HCT116 (cell line): ENCODE results near the gene TUBA4B. TPM values are rescaled to one million over a fixed set of nuclear protein-coding genes. Genes with fewer than 3 reads are reported as not detected.

Source experiments
- ATAC-seq: fragments of 200-7000 bp; cut with Tn5 transposase; 2 replicates; pipeline ENCODE4 v1.9.1; 2020; ENCODE audit warnings: mild to moderate bottlenecking, moderate library complexity
- BruUV-seq: library from RNA; stranded (reverse); fragments of 400-500 nt; replicated peaks from 2 replicates; lab custom pipeline; 2021; lab: Mats Ljungman, UMichigan
- CTCF ChIA-PET: fragments of 300-600 bp; sonication (Branson Sonifier 250); formaldehyde crosslinking; loops from one replicate; lab custom pipeline; 2021; ENCODE audit warnings: antibody characterized with exemption; lab: Charles Lee
- POLR2A ChIA-PET: fragments of 300-600, 350-600 bp; sonication (Branson Sonifier 250); formaldehyde crosslinking; loops from one replicate; lab custom pipeline; 2021; ENCODE audit warnings: antibody characterized with exemption; lab: Charles Lee
- RAD21 ChIA-PET, 2 experiments: fragments of 300-600 bp; sonication (Branson Sonifier 250); formaldehyde crosslinking; loops; one replicate each; lab custom pipeline; 2023; ENCODE audit warnings: low total read pairs in 2 of 2; ENCODE audit not compliant: uncharacterized antibody in 2 of 2, unreplicated experiment in 2 of 2, low non-redundant PET in 1 of 2; lab: Charles Lee
- DNase-seq: peaks from one replicate; pipeline ENCODE4 v3.0.0-alpha.2; 2010; ENCODE audit warnings: low read depth, low spot score
- H2AFZ ChIP-seq: fragments of 200-600 bp; shearing (Covaris generic), sonication (generic); 2 replicates; pipeline ENCODE4 v1.6.1; 2017; ENCODE audit warnings: low read depth, mixed run types, mixed read lengths, antibody characterized with exemption, low read length; ENCODE audit not compliant: poor library complexity, severe bottlenecking
- H3K27ac ChIP-seq: 2 replicates; pipeline ENCODE4 v1.5.1; 2012; ENCODE audit warnings: low read depth, low read length
- H3K27me3 ChIP-seq: fragments of 200-600 bp; sonication (generic); 2 replicates; pipeline ENCODE4 v1.6.1; 2016; ENCODE audit warnings: mixed run types, low read length, mixed read lengths; ENCODE audit not compliant: insufficient read depth
- H3K36me3 ChIP-seq, 2 experiments: fragments of 200-500 bp in 1 of 2; fragments of 200-600 bp in 1 of 2; sonication (Bioruptor generic) in 1 of 2; sonication (generic) in 1 of 2; 2 replicates each; pipeline versions ENCODE4 v1.5.1 to v1.6.1; 2014 to 2016; ENCODE audit warnings: low read length in 2 of 2, inconsistent platforms in 1 of 2, mixed read lengths in 1 of 2, mixed run types in 1 of 2; ENCODE audit not compliant: insufficient read depth in 2 of 2, control insufficient read depth in 1 of 2
- H3K4me1 ChIP-seq, 2 experiments: fragments of 200-600 bp in 1 of 2; sonication (generic) in 1 of 2; 2 replicates each; pipeline versions ENCODE4 v1.5.1 to v1.6.1; 2012 to 2017; ENCODE audit warnings: low read length in 2 of 2, inconsistent platforms in 1 of 2, mild to moderate bottlenecking in 1 of 2, mixed read lengths in 1 of 2, mixed run types in 1 of 2, moderate library complexity in 1 of 2; ENCODE audit not compliant: insufficient read depth in 2 of 2, control insufficient read depth in 1 of 2
- H3K4me2 ChIP-seq: fragments of 200-600 bp; sonication (generic); 2 replicates; pipeline ENCODE4 v1.6.1; 2017; ENCODE audit warnings: mixed run types, low read length, mixed read lengths
- H3K4me3 ChIP-seq, 2 experiments: fragments of 200-600 bp in 1 of 2; sonication (generic) in 1 of 2; replicated peaks in 1 of 2; 2 replicates each; pipeline ENCODE4 v1.5.1; 2011 to 2016; ENCODE audit warnings: low read length in 2 of 2, control low read depth in 1 of 2, low read depth in 1 of 2, mild to moderate bottlenecking in 1 of 2, mixed read lengths in 1 of 2, mixed run types in 1 of 2
- H3K79me2 ChIP-seq: fragments of 200-600 bp; sonication (generic); 2 replicates; pipeline ENCODE4 v1.6.1; 2017; ENCODE audit warnings: mild to moderate bottlenecking, mixed run types, low read length, moderate library complexity, mixed read lengths; ENCODE audit not compliant: insufficient read depth
- H3K9ac ChIP-seq: fragments of 200-600 bp; sonication (generic); 2 replicates; pipeline ENCODE4 v1.6.1; 2016; ENCODE audit warnings: low read length, mixed read lengths
- H3K9me2 ChIP-seq: fragments of 200-600 bp; sonication (generic), shearing (Covaris generic); 2 replicates; pipeline ENCODE4 v1.6.1; 2017; ENCODE audit warnings: mixed run types, mild to moderate bottlenecking, moderate library complexity; ENCODE audit not compliant: insufficient read depth
- H3K9me3 ChIP-seq, 2 experiments: fragments of 200-500 bp in 1 of 2; fragments of 200-600 bp in 1 of 2; sonication (Bioruptor generic) in 1 of 2; sonication (generic) in 1 of 2; 2 replicates each; pipeline ENCODE4 v1.6.1; 2014 to 2017; ENCODE audit warnings: low read length in 2 of 2, mixed read lengths in 2 of 2, inconsistent platforms in 1 of 2, low read depth in 1 of 2, mild to moderate bottlenecking in 1 of 2, mixed run types in 1 of 2, moderate library complexity in 1 of 2; ENCODE audit not compliant: control insufficient read depth in 1 of 2, insufficient read depth in 1 of 2
- H4K20me1 ChIP-seq: fragments of 200-600 bp; sonication (generic), shearing (Covaris generic); 2 replicates; pipeline ENCODE4 v1.6.1; 2017; ENCODE audit warnings: mixed run types, mild to moderate bottlenecking, moderate library complexity; ENCODE audit not compliant: insufficient read depth
- CBX3 ChIP-seq: IDR thresholded peaks from 2 replicates; pipeline ENCODE4 v1.6.1; 2012; ENCODE audit warnings: low read depth
- CEBPB ChIP-seq: IDR thresholded peaks from 2 replicates; pipeline ENCODE4 v1.6.1; 2012; ENCODE audit warnings: low read depth
- ELF1 ChIP-seq: IDR thresholded peaks from 2 replicates; pipeline ENCODE4 v1.6.1; 2012; ENCODE audit warnings: low read depth, borderline replicate concordance
- EZH2phosphoT487 ChIP-seq: fragments of 200-600 bp; IDR thresholded peaks from 2 replicates; pipeline ENCODE4 v1.6.1; 2018; ENCODE audit warnings: antibody characterized with exemption, borderline replicate concordance
- JUND ChIP-seq: IDR thresholded peaks from 2 replicates; pipeline ENCODE4 v1.6.1; 2012
- POLR2A ChIP-seq: IDR thresholded peaks from 2 replicates; pipeline ENCODE4 v1.7.0; 2011; ENCODE audit warnings: borderline replicate concordance; ENCODE audit not compliant: insufficient read depth, insufficient read length; ENCODE audit errors: extremely low read depth
- SIN3A ChIP-seq: IDR thresholded peaks from 2 replicates; pipeline ENCODE4 v1.6.1; 2012; ENCODE audit warnings: low read depth
- SP1 ChIP-seq: IDR thresholded peaks from 2 replicates; pipeline ENCODE4 v1.6.1; 2012; ENCODE audit warnings: low read depth
- TCF7L2 ChIP-seq: IDR thresholded peaks from 2 replicates; pipeline ENCODE4 v1.7.0; 2011; ENCODE audit warnings: borderline replicate concordance, inconsistent platforms; ENCODE audit not compliant: insufficient read depth, insufficient read length; ENCODE audit errors: extremely low read depth
- YY1 ChIP-seq: IDR thresholded peaks from 2 replicates; pipeline ENCODE4 v1.6.1; 2011; ENCODE audit warnings: low read length, low read depth, moderate library complexity, mild to moderate bottlenecking; ENCODE audit not compliant: insufficient replicate concordance; ENCODE audit errors: extremely low read depth
- ZFX ChIP-seq: fragments of 450-650 bp; IDR thresholded peaks from 2 replicates; pipeline ENCODE4 v1.6.1; 2017
- intact Hi-C: fragments of 100-400 bp; cut with micrococcal nuclease; formaldehyde crosslinking; loops from 2 replicates; pipeline ENCODE4 v1.10.0; 2022
- total RNA-seq: library from RNA; stranded (reverse); gene quantifications from one replicate; pipeline ENCODE4 v1.2.1, GENCODE V29; 2021; ENCODE audit not compliant: unreplicated experiment
- TF ChIP-seq, protein P1 (sequence below): IDR thresholded peaks from 2 replicates; pipeline ENCODE4 v1.6.1; 2011; ENCODE audit warnings: mild to moderate bottlenecking, low read length, moderate library complexity; ENCODE audit not compliant: insufficient replicate concordance; ENCODE audit errors: extremely low read depth
- TF ChIP-seq, protein P2 (sequence below): IDR thresholded peaks from 2 replicates; pipeline ENCODE4 v1.6.1; 2012

Gene TUBA4B
- total RNA-seq, 1 experiment from 2014 or later = not detected

DNA sequence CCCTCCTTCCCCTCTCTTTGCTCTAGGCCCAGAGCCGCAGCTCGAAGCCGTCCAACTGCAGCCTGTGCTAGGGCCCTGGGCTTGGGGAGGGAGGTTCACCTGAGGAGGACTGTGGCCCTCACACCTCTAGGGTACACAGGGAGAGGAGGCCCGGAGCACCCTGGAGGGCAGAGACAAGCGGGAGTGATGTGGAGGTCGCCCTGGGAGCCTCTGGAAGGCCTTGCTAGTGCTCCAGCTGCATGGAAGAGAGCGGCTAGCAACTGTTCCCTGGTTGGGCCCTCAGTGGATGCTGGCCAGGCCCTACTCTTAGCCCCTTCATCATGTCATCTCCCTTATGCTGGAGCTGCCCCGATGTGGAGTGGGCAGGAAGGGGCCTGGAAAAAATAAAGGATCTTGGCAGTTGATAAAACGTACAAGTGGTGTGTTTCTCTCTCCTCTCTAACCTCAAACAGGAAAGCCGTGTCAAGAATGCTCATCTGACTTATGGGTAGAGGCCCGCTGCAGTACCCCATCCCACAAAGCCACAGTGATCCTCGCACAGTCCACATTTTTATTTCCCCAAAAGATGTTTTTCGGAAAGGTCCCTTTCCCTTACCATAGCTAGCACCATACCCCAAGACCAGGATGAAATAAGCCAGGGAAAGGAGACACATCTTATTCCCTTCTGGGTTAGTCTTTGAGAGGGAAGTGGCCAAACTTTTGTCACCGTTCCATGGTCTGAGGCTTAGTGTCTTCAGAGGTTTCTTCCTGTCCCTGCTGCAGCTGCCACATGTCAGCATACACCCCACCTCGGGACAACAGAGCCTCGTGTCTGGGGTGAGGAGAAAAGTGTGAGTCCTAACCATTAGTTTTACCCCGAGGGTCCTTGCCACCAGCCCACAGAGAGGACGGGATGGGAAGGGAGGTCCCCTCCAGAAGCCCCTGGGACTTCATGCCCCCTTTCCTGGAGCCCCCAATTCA lies 43.5 kb upstream of the TUBA4B start:
- intact Hi-C loops = loop anchor here (2.0 kb wide), 2 partner anchors 39 to 49 kb away; partner anchors contain the start of genes NHEJ1 and SLC23A3
- POLR2A ChIA-PET = no interaction called here
- TF ChIP-seq JUND (no peak), EZH2phosphoT487 (no peak), SIN3A (no peak), SP1 (no peak)
- H3K4me3 ChIP-seq = no peak overlapping the region
- CTCF ChIA-PET = no interaction called here
- no peaks in the 10 kb centered on the region for H3K27me3 ChIP-seq
- no peak overlapping the region for H3K4me2 ChIP-seq
- RAD21 ChIA-PET = no interaction called here
- peaks cover 10 to 23% of the 10 kb centered on the region in 2 experiments; a peak in 3 of 4 replicates for H3K36me3 ChIP-seq
- H3K4me1 ChIP-seq = peaks cover 11 to 17% of the 10 kb centered on the region in 2 experiments
- BruUV-seq = no TSS peak
- DNase-seq = no peak
- no peak overlapping the region for H3K27ac ChIP-seq
- H3K9me2 ChIP-seq = no peaks in the 10 kb centered on the region
- H3K9ac ChIP-seq = no peak overlapping the region
- H4K20me1 ChIP-seq = no peaks in the 10 kb centered on the region
- no peaks in the 10 kb centered on the region for H3K79me2 ChIP-seq
- ATAC-seq = no peak
- no peak overlapping the region for H2AFZ ChIP-seq
- peaks cover 0 to 7% of the 10 kb centered on the region in 2 experiments; a peak in 2 of 4 replicates for H3K9me3 ChIP-seq

DNA sequence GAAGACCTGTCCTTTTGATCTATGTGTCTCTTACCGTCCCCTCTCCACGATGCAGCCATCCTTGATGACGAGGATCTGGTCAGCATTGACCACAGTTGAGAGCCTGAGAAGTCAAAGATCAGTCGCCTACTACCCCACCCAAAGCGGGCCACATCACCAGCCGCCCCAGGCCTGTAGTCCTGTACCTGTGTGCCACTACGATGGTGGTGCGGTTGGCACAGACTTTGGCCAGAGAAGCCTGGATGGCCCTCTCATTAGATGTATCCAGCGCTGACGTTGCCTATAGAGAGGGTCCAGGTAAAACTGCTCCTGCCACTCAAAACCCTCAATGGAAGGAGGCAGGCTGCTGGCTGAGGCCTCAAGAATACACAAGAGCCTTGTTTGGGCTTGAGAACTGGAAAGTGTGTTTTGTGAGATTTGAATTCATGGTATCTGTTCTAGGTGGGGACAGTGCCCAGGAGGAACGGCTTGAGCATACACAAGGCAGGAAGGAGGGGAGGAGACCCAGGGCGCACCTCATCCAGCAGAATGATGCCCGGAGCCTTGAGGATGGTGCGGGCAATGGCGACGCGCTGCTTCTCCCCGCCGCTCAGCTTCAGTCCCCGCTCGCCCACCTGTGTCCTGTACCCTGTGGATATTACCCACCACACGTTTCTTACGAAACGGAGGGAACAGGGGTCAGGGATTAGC lies 42.7 kb upstream of the TUBA4B start:
- DNase-seq (no peak), ATAC-seq (no peak)
- Histone ChIP-seq H4K20me1 (no peaks in the 10 kb centered on the region), H3K9ac (no peak overlapping the region), H3K4me1 (peaks cover 11 to 17% of the 10 kb centered on the region in 2 experiments), H3K36me3 (peaks cover 10 to 23% of the 10 kb centered on the region in 2 experiments; a peak in 3 of 4 replicates), H3K4me2 (no peak overlapping the region), H3K9me3 (no peaks in the 10 kb centered on the region), H2AFZ (no peak overlapping the region), H3K79me2 (no peaks in the 10 kb centered on the region), H3K4me3 (no peak overlapping the region), H3K27ac (no peak overlapping the region), H3K9me2 (no peaks in the 10 kb centered on the region), H3K27me3 (no peaks in the 10 kb centered on the region)
- POLR2A ChIA-PET = no interaction called here
- CTCF ChIA-PET = interaction anchor here (1.4 to 1.7 kb wide), 2 partner anchors 39 to 181 kb away, joined by 4 to 10 read pairs; no protein-coding TSS in a partner anchor
- BruUV-seq = no TSS peak
- intact Hi-C loops = loop anchor here (2.0 kb wide), 2 partner anchors 40 to 50 kb away; partner anchors contain the start of genes NHEJ1 and SLC23A3
- RAD21 ChIA-PET = no interaction called here
- TF ChIP-seq, protein P1, sequence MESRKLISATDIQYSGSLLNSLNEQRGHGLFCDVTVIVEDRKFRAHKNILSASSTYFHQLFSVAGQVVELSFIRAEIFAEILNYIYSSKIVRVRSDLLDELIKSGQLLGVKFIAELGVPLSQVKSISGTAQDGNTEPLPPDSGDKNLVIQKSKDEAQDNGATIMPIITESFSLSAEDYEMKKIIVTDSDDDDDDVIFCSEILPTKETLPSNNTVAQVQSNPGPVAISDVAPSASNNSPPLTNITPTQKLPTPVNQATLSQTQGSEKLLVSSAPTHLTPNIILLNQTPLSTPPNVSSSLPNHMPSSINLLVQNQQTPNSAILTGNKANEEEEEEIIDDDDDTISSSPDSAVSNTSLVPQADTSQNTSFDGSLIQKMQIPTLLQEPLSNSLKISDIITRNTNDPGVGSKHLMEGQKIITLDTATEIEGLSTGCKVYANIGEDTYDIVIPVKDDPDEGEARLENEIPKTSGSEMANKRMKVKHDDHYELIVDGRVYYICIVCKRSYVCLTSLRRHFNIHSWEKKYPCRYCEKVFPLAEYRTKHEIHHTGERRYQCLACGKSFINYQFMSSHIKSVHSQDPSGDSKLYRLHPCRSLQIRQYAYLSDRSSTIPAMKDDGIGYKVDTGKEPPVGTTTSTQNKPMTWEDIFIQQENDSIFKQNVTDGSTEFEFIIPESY = no peak
- TF ChIP-seq YY1 (no peak), CBX3 (no peak), ZFX (no peak), SP1 (no peak), CEBPB (no peak), ELF1 (no peak), TCF7L2 (no peak), POLR2A (no peak)
- TF ChIP-seq, protein P2, sequence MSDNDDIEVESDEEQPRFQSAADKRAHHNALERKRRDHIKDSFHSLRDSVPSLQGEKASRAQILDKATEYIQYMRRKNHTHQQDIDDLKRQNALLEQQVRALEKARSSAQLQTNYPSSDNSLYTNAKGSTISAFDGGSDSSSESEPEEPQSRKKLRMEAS = no peak
